GM12878 (cell line): ENCODE results near the gene DPYSL4. TPM values are rescaled to one million over a fixed set of nuclear protein-coding genes. Genes with fewer than 3 reads are reported as not detected.

ENCODE experiments used
- ATAC-seq: fragments of 200-7000 bp; cut with Tn5 transposase; 3 replicates; pipeline ENCODE4 v1.9.1; 2020; ENCODE audit warnings: mild to moderate bottlenecking, moderate library complexity
- BruUV-seq: library from RNA; stranded (reverse); fragments of 400-500 nt; replicated peaks from 2 replicates; lab custom pipeline; 2021; lab: Mats Ljungman, UMichigan
- CTCF ChIA-PET: fragments of 300-600 bp; sonication (Branson Sonifier 250); formaldehyde crosslinking; extraction: SDS; loops from one replicate; lab custom pipeline; 2021; ENCODE audit warnings: inconsistent platforms; lab: Yijun Ruan, JAX
- POLR2A ChIA-PET: fragments of 350-600 bp; formaldehyde crosslinking; extraction: SDS; loops from one replicate; lab custom pipeline; 2021; ENCODE audit warnings: inconsistent platforms; lab: Charles Lee
- RAD21 ChIA-PET: fragments of 300-600 bp; sonication (Branson Sonifier 250); formaldehyde crosslinking; loops from one replicate; lab custom pipeline; 2023; ENCODE audit warnings: antibody characterized with exemption; ENCODE audit not compliant: unreplicated experiment; lab: Charles Lee
- SMC1A ChIA-PET: fragments of 300-600 bp; sonication (Branson Sonifier 250); formaldehyde crosslinking; loops from one replicate; lab custom pipeline; 2023; ENCODE audit not compliant: unreplicated experiment, uncharacterized antibody; lab: Charles Lee
- DNase-seq: peaks from one replicate; pipeline ENCODE4 v3.0.0-alpha.2; 2011; ENCODE audit warnings: low read depth, low spot score
- FAIRE-seq: peaks from 3 replicates; lab custom pipeline; 2011; peaks lifted over from hg19 to GRCh38; lab: Jason Lieb, UNC
- H2AFZ ChIP-seq: 2 replicates; pipeline ENCODE4 v1.6.0; 2011; ENCODE audit warnings: low read depth, low read length, control low read depth; ENCODE audit not compliant: control insufficient read depth
- H3K27ac ChIP-seq: 2 replicates; pipeline ENCODE4 v1.5.1; 2011; ENCODE audit warnings: control low read depth; ENCODE audit not compliant: control insufficient read depth, insufficient read depth
- H3K27me3 ChIP-seq, 2 experiments: replicated peaks in 1 of 2; 2 replicates each; pipeline versions ENCODE4 v1.6.0 to v1.6.1; 2011; ENCODE audit warnings: low read length in 1 of 2; ENCODE audit not compliant: control insufficient read depth in 2 of 2, insufficient read depth in 2 of 2
- H3K36me3 ChIP-seq, 2 experiments: 2 replicates each; pipeline ENCODE4 v1.5.1; 2011; ENCODE audit warnings: low read length in 1 of 2; ENCODE audit not compliant: control insufficient read depth in 2 of 2, insufficient read depth in 2 of 2
- H3K4me1 ChIP-seq: 2 replicates; pipeline ENCODE4 v1.6.1; 2011; ENCODE audit warnings: mild to moderate bottlenecking, low read length, moderate library complexity, mixed read lengths; ENCODE audit not compliant: control insufficient read depth, insufficient read depth
- H3K4me2 ChIP-seq: 2 replicates; pipeline ENCODE4 v1.6.0; 2011; ENCODE audit warnings: control low read depth; ENCODE audit not compliant: control insufficient read depth, insufficient read depth
- H3K4me3 ChIP-seq: fragments of 200-600 bp; sonication (generic); 2 replicates; pipeline ENCODE4 v1.5.1; 2016
- H3K79me2 ChIP-seq: 2 replicates; pipeline ENCODE4 v1.6.0; 2011; ENCODE audit warnings: low read length; ENCODE audit not compliant: control insufficient read depth, insufficient read depth
- H3K9ac ChIP-seq: 2 replicates; pipeline ENCODE4 v1.8.0; 2011; ENCODE audit warnings: low read length, control low read depth, mixed read lengths; ENCODE audit not compliant: control insufficient read depth, insufficient read depth
- H3K9me3 ChIP-seq: replicated peaks from 3 replicates; pipeline ENCODE4 v1.5.1; 2011; ENCODE audit warnings: mild to moderate bottlenecking, low read length; ENCODE audit not compliant: control insufficient read depth, insufficient read depth
- H4K20me1 ChIP-seq: 2 replicates; pipeline ENCODE4 v1.6.0; 2011; ENCODE audit not compliant: control insufficient read depth, insufficient read depth
- BRCA1 ChIP-seq: IDR thresholded peaks from 2 replicates; pipeline ENCODE4 v1.6.1; 2011; ENCODE audit warnings: low read depth, low read length, improper control_type of control experiment
- IKZF2 ChIP-seq, 2 experiments: fragments of 450-650 bp; IDR thresholded peaks; 2 replicates each; pipeline ENCODE4 v1.6.1; 2017; ENCODE audit warnings: mild to moderate bottlenecking in 2 of 2, moderate library complexity in 2 of 2
- IRF3 ChIP-seq: fragments of 450-650 bp; IDR thresholded peaks from 2 replicates; pipeline ENCODE4 v1.6.1; 2014; ENCODE audit warnings: mild to moderate bottlenecking
- NR2C2 ChIP-seq: IDR thresholded peaks from 2 replicates; pipeline ENCODE4 v1.6.1; 2011; ENCODE audit warnings: borderline replicate concordance, low read depth; ENCODE audit not compliant: control insufficient read depth, insufficient read length
- POLR2AphosphoS2 ChIP-seq: IDR thresholded peaks from 2 replicates; pipeline ENCODE4 v1.6.1; 2011; ENCODE audit warnings: low read depth, mild to moderate bottlenecking, low read length, improper control_type of control experiment, moderate library complexity
- POLR2AphosphoS5 ChIP-seq: IDR thresholded peaks from 2 replicates; pipeline ENCODE4 v1.6.1; 2011; ENCODE audit warnings: mild to moderate bottlenecking, low read length, inconsistent platforms
- POU2F2 ChIP-seq: IDR thresholded peaks from 3 replicates; pipeline ENCODE4 v1.6.1; 2011; ENCODE audit warnings: low read depth, mild to moderate bottlenecking, low read length, borderline replicate concordance
- SMARCA5 ChIP-seq: fragments of 450-650 bp; IDR thresholded peaks from 2 replicates; pipeline ENCODE4 v1.6.1; 2017; ENCODE audit warnings: mild to moderate bottlenecking
- SP1 ChIP-seq: IDR thresholded peaks from one replicate; pipeline ENCODE4 v1.6.1; 2011; ENCODE audit warnings: low read depth, low read length
- SPI1 ChIP-seq: IDR thresholded peaks from 2 replicates; pipeline ENCODE4 v1.6.1; 2011; ENCODE audit warnings: low read depth, mild to moderate bottlenecking, low read length, moderate library complexity, borderline replicate concordance; ENCODE audit not compliant: insufficient read depth
- ZNF592 ChIP-seq: fragments of 450-650 bp; IDR thresholded peaks from 2 replicates; pipeline ENCODE4 v1.6.1; 2017; ENCODE audit warnings: mild to moderate bottlenecking, moderate library complexity
- ZNF622 ChIP-seq: fragments of 450-650 bp; IDR thresholded peaks from 2 replicates; pipeline ENCODE4 v1.6.1; 2017; ENCODE audit warnings: mild to moderate bottlenecking, inconsistent platforms
- WGBS: methylation state at CpG from one replicate; pipeline ENCODE4 v1.1.6; 2016; ENCODE audit warnings: low lambda C conversion rate; ENCODE audit not compliant: insufficient replicate concordance, insufficient coverage; ENCODE audit errors: missing lambda C conversion rate; 5-methylcytosine and 5-hydroxymethylcytosine counted together
- in situ Hi-C: fragments of 300-500 bp; cut with MboI; formaldehyde crosslinking; loops from 9 replicates; pipeline ENCODE4 v1.14.3; 2018; ENCODE audit warnings: mixed read lengths
- intact Hi-C: fragments of 100-400 bp; cut with micrococcal nuclease; formaldehyde crosslinking; loops from one replicate; pipeline ENCODE4 v1.14.2; 2022; ENCODE audit not compliant: unreplicated experiment
- polyA plus RNA-seq, 11 experiments: library from polyadenylated mRNA; depleted of rRNA in 4 of 11; unstranded in 6 of 11; stranded (reverse) in 5 of 11; fragments of >200 nt; fragmentation: Nextera tagmentation in 4 of 11; fragmentation: Illumina TruSeq in 1 of 11; extraction: Ambion mirVana in 4 of 11; extraction: Trizol in 1 of 11; gene quantifications; 1 replicate in 1 of 11; 2 replicates in 10 of 11; pipeline versions ENCODE4 v1.2.1 to v1.2.3, GENCODE V29; 2011 to 2016; ENCODE audit warnings: inconsistent platforms in 2 of 11, missing spikeins in 2 of 11, low read depth in 1 of 11
- total RNA-seq, 4 experiments: library from RNA; depleted of rRNA in 3 of 4; stranded (reverse); fragments of >200 nt in 3 of 4; fragmentation: Illumina TruSeq in 1 of 4; extraction: Trizol in 1 of 4; gene quantifications; 2 replicates each; pipeline versions ENCODE4 v1.2.1 to v1.2.3, GENCODE V29; 2013 to 2021
- TF ChIP-seq, protein P1 (sequence below): fragments of 450-650 bp; IDR thresholded peaks from 2 replicates; pipeline ENCODE4 v1.6.1; 2017; ENCODE audit warnings: antibody characterized with exemption, mild to moderate bottlenecking, moderate library complexity

Gene DPYSL4
- total and polyA plus RNA-seq, 10 of the 15 experiments (the other 5 are each of a cell fraction or from before 2014, with no cell fraction given): 0.10 to 0.21 TPM; not detected in 8

DNA sequence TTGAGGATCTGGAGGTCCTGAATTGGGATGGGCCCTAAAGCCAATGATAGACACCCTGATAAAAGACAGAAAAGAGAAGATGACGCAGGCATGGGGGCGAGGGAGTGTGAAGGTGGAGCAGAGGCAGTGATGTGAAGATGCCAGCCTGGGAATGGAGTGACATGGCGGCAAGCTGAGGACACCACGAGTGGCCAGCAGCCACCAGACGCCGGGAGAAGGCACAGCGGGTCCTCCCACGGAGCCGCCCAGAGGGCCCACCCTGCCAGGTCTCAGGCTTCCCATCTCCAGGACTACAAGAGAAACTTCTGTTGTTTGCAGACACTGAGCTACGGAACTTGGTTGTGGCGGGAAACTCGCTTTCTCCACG lies 44.9 kb downstream of the DPYSL4 start:
- Histone ChIP-seq H4K20me1 (no peaks in the 10 kb centered on the region), H2AFZ (no peak overlapping the region), H3K27me3 (no peaks in the 10 kb centered on the region), H3K9ac (no peak overlapping the region), H3K4me3 (no peak overlapping the region), H3K27ac (no peak overlapping the region), H3K4me1 (no peaks in the 10 kb centered on the region; the same call in 1 of the 2 replicates), H3K4me2 (no peak overlapping the region), H3K36me3 (no peaks in the 10 kb centered on the region), H3K9me3 (no peaks in the 10 kb centered on the region), H3K79me2 (no peaks in the 10 kb centered on the region)
- 39% methylated on average over 13 of the region's 13 CpGs for WGBS
- FAIRE-seq (no peak), ATAC-seq (no peak), DNase-seq (no peak)
- BruUV-seq: no TSS peak
- SMC1A ChIA-PET: no interaction called here
- TF ChIP-seq BRCA1: no peak
- no peak for TF ChIP-seq POLR2AphosphoS2
- TF ChIP-seq, protein P1, sequence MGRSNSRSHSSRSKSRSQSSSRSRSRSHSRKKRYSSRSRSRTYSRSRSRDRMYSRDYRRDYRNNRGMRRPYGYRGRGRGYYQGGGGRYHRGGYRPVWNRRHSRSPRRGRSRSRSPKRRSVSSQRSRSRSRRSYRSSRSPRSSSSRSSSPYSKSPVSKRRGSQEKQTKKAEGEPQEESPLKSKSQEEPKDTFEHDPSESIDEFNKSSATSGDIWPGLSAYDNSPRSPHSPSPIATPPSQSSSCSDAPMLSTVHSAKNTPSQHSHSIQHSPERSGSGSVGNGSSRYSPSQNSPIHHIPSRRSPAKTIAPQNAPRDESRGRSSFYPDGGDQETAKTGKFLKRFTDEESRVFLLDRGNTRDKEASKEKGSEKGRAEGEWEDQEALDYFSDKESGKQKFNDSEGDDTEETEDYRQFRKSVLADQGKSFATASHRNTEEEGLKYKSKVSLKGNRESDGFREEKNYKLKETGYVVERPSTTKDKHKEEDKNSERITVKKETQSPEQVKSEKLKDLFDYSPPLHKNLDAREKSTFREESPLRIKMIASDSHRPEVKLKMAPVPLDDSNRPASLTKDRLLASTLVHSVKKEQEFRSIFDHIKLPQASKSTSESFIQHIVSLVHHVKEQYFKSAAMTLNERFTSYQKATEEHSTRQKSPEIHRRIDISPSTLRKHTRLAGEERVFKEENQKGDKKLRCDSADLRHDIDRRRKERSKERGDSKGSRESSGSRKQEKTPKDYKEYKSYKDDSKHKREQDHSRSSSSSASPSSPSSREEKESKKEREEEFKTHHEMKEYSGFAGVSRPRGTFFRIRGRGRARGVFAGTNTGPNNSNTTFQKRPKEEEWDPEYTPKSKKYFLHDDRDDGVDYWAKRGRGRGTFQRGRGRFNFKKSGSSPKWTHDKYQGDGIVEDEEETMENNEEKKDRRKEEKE: no peak
- no peak for TF ChIP-seq IKZF2 (IDR thresholded peaks at IDR 0.05)
- TF ChIP-seq POLR2AphosphoS5: no peak
- TF ChIP-seq SMARCA5: no peak
- no peak for TF ChIP-seq ZNF592
- TF ChIP-seq POU2F2: no peak
- no peak for TF ChIP-seq SP1
- no peak for TF ChIP-seq ZNF622
- TF ChIP-seq SPI1: no peak
- no peak for TF ChIP-seq NR2C2
- no peak for TF ChIP-seq IRF3
- RAD21 ChIA-PET: no interaction called here
- in situ Hi-C loops (no loop called here), intact Hi-C loops (no loop called here)
- POLR2A ChIA-PET: no interaction called here
- CTCF ChIA-PET: no interaction called here
